ENCODE results near the gene CADPS2.

Gene CADPS2

GRCh38 chr7:122602800-122603199, 283.5 kb downstream of the CADPS2 start:
- no peak for DNase-seq (ENCODE audit: low read depth)
- TF ChIP-seq CTCF (conservative IDR thresholded peaks at IDR 0.05; ENCODE audit: low read depth, low read length): no peak
- no peak overlapping the region for H3K4me3 ChIP-seq (ENCODE audit: low read depth, low read length)

- no peak for DNase-seq (ENCODE audit: low read depth)
- H3K4me3 ChIP-seq (ENCODE audit: low read depth, low read length): no peak overlapping the region
- TF ChIP-seq CTCF (conservative IDR thresholded peaks at IDR 0.05; ENCODE audit: low read depth, low read length): no peak
These were observed 285.6 kb downstream of the CADPS2 start for GRCh38 chr7:122600630-122601029.

- H3K4me3 ChIP-seq (ENCODE audit: low read depth, low read length): no peak overlapping the region
- peak; percentile 35 for DNase-seq (ENCODE audit: low read depth)
- no peak for TF ChIP-seq CTCF (conservative IDR thresholded peaks at IDR 0.05; ENCODE audit: low read depth, low read length)
These were observed 286.2 kb downstream of the CADPS2 start for GRCh38 chr7:122600042-122600441.

- DNase-seq (ENCODE audit: low read depth): no peak
- no peak overlapping the region for H3K4me3 ChIP-seq (ENCODE audit: low read depth, low read length)
- TF ChIP-seq CTCF (conservative IDR thresholded peaks at IDR 0.05; ENCODE audit: low read depth, low read length): no peak
These were observed 289.0 kb downstream of the CADPS2 start for GRCh38 chr7:122597277-122597676.

DNA sequence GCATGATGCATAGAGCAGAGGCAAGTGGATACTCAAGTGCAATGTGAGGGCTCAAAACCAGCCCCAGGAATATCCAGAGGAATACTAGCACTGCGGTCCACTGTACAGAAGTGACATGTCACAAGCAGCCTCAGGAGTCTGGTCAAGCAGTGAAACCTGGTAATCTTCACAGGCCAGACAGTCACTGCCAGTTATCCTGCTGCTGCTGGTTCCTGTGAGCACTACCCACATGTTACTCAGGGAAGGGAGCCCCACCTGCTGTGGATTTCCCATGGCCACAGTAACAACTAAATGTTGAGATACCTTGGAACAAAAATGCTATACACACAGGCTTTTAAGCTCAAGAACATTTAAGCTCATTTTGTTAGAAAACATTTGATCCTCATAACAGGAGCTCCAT, 290.4 kb downstream of the CADPS2 start:
- DNase-seq (ENCODE audit: low read depth): no peak
- no peak for TF ChIP-seq CTCF (conservative IDR thresholded peaks at IDR 0.05; ENCODE audit: low read depth, low read length)
- no peak overlapping the region for H3K4me3 ChIP-seq (ENCODE audit: low read depth, low read length)

DNA sequence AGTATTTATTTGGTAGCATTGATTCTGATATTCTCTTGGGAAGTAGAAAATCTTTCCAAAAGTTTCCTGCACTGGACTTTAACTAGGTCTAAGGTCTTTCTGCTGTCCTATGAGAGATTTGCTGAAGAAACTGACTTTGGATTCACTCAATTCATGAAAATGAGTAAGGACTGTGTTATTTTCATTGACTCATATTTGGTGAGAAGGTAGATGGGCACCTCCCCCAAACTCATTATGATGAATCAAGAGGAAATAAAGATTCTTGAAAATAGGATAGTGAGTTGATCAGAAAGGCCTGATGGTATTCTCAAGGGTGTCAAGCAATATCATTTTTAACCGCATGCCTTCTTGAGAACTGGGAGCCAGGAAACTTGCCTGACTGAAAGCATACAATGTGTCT, 297.6 kb downstream of the CADPS2 start:
- no peak overlapping the region for H3K4me3 ChIP-seq (ENCODE audit: low read depth, low read length)
- peak; percentile 13 for DNase-seq (ENCODE audit: low read depth)
- TF ChIP-seq CTCF (conservative IDR thresholded peaks at IDR 0.05; ENCODE audit: low read depth, low read length): no peak

GRCh38 chr7:122584676-122585251, 301.5 kb downstream of the CADPS2 start:
- no peak for DNase-seq (ENCODE audit: low read depth)
- no peak overlapping the region for H3K4me3 ChIP-seq (ENCODE audit: low read depth, low read length)
- no peak for TF ChIP-seq CTCF (conservative IDR thresholded peaks at IDR 0.05; ENCODE audit: low read depth, low read length)
